GM19240 (cell line): ENCODE results near the gene APP.

Experiments
- DNase-seq: peaks from one replicate; pipeline ENCODE4 v3.0.0; 2011; ENCODE audit warnings: low spot score; ENCODE audit not compliant: insufficient read length

APP gene

GRCh38 chr21:25831300-25831960 lies 339.1 kb downstream of the APP start:
- no peak for DNase-seq
